Endothelial cell of umbilical vein (primary cell): ENCODE results near the gene DAPL1. TPM values are rescaled to one million over a fixed set of nuclear protein-coding genes. Genes with fewer than 3 reads are reported as not detected.

Experiments
- BruUV-seq: library from RNA; stranded (reverse); fragments of 400-500 nt; replicated peaks from 2 replicates; lab custom pipeline; 2021; lab: Mats Ljungman, UMichigan
- CTCF ChIA-PET: fragments of 300-600, 350-600 bp; sonication (Branson Sonifier 250); formaldehyde crosslinking; loops from one replicate; lab custom pipeline; 2021; ENCODE audit warnings: antibody characterized with exemption, inconsistent platforms; lab: Charles Lee
- POLR2A ChIA-PET: fragments of 300-600, 350-600 bp; sonication (Branson Sonifier 250); formaldehyde crosslinking; loops from one replicate; lab custom pipeline; 2021; ENCODE audit warnings: antibody characterized with exemption, inconsistent platforms; lab: Charles Lee
- DNase-seq: peaks from one replicate; pipeline ENCODE4 v3.0.0-alpha.2; 2011; ENCODE audit warnings: low read depth, low spot score
- FAIRE-seq: peaks from 2 replicates; lab custom pipeline; 2011; peaks lifted over from hg19 to GRCh38; lab: Jason Lieb, UNC
- H2AFZ ChIP-seq: 2 replicates; pipeline ENCODE4 v1.6.0; 2012; ENCODE audit warnings: low read depth, low read length, control low read depth, inconsistent platforms
- H3K27ac ChIP-seq: 2 replicates; pipeline ENCODE4 v1.5.1; 2011; ENCODE audit warnings: low read depth, mild to moderate bottlenecking, control low read depth, low read length, moderate library complexity; ENCODE audit not compliant: insufficient read depth
- H3K27me3 ChIP-seq, 2 experiments: 2 replicates each; pipeline versions ENCODE4 v1.6.0 to v1.6.1; 2011; ENCODE audit warnings: low read length in 2 of 2, mixed read lengths in 1 of 2; ENCODE audit not compliant: control insufficient read depth in 2 of 2, insufficient read depth in 2 of 2
- H3K36me3 ChIP-seq, 2 experiments: 2 replicates in 1 of 2; 3 replicates in 1 of 2; pipeline ENCODE4 v1.5.1; 2011; ENCODE audit warnings: low read length in 2 of 2, mild to moderate bottlenecking in 1 of 2, moderate library complexity in 1 of 2; ENCODE audit not compliant: control insufficient read depth in 2 of 2, insufficient read depth in 2 of 2; ENCODE audit errors: extremely low read depth in 1 of 2
- H3K4me1 ChIP-seq: 3 replicates; pipeline ENCODE4 v1.5.1; 2011; ENCODE audit warnings: mild to moderate bottlenecking, low read length; ENCODE audit not compliant: control insufficient read depth, insufficient read depth; ENCODE audit errors: extremely low read depth
- H3K4me2 ChIP-seq: 2 replicates; pipeline ENCODE4 v1.6.1; 2011; ENCODE audit warnings: low read length, control low read depth, mixed read lengths; ENCODE audit not compliant: insufficient read depth
- H3K4me3 ChIP-seq, 3 experiments: fragments of 200-600 bp in 1 of 3; sonication (generic), shearing (Covaris generic) in 1 of 3; replicated peaks in 1 of 3; 2 replicates each; pipeline ENCODE4 v1.5.1; 2011 to 2016; ENCODE audit warnings: control low read depth in 3 of 3, low read length in 3 of 3, mild to moderate bottlenecking in 2 of 3, inconsistent platforms in 1 of 3, low read depth in 1 of 3, moderate library complexity in 1 of 3; ENCODE audit not compliant: insufficient read depth in 1 of 3
- H3K79me2 ChIP-seq: 2 replicates; pipeline ENCODE4 v1.6.0; 2012; ENCODE audit warnings: low read length, inconsistent platforms; ENCODE audit not compliant: control insufficient read depth, insufficient read depth
- H3K9ac ChIP-seq: replicated peaks from 2 replicates; pipeline ENCODE3; 2011; ENCODE audit warnings: low read length, control low read depth; ENCODE audit not compliant: insufficient read depth; ENCODE audit errors: extremely low read depth
- H3K9me1 ChIP-seq: replicated peaks from 3 replicates; pipeline ENCODE4 v1.6.0; 2011; ENCODE audit warnings: mild to moderate bottlenecking, low read length; ENCODE audit not compliant: control insufficient read depth, insufficient read depth; ENCODE audit errors: extremely low read depth
- H3K9me3 ChIP-seq: replicated peaks from 2 replicates; pipeline ENCODE4 v1.5.1; 2012; ENCODE audit warnings: low read length, inconsistent platforms; ENCODE audit not compliant: control insufficient read depth, insufficient read depth
- H4K20me1 ChIP-seq: replicated peaks from 2 replicates; pipeline ENCODE3; 2011; ENCODE audit warnings: mild to moderate bottlenecking, low read length; ENCODE audit not compliant: control insufficient read depth, insufficient read depth; ENCODE audit errors: extremely low read depth
- EZH2 ChIP-seq: IDR thresholded peaks from 2 replicates; pipeline ENCODE4 v1.6.1; 2012; ENCODE audit warnings: borderline replicate concordance, low read depth, mild to moderate bottlenecking, moderate library complexity, low read length, inconsistent platforms; ENCODE audit not compliant: severe bottlenecking
- FOS ChIP-seq: IDR thresholded peaks from 2 replicates; pipeline ENCODE4 v1.6.1; 2011; ENCODE audit warnings: mild to moderate bottlenecking, low read length, moderate library complexity, borderline replicate concordance; ENCODE audit not compliant: insufficient read depth
- GATA2 ChIP-seq: IDR thresholded peaks from 2 replicates; pipeline ENCODE4 v1.7.0; 2011; ENCODE audit warnings: low read depth, mild to moderate bottlenecking, moderate library complexity, mixed read lengths, low read length; ENCODE audit not compliant: insufficient read length, insufficient read depth
- JUN ChIP-seq: IDR thresholded peaks from 2 replicates; pipeline ENCODE4 v1.6.1; 2011; ENCODE audit warnings: borderline replicate concordance, low read depth; ENCODE audit not compliant: insufficient read length, insufficient read depth
- MYC ChIP-seq: IDR thresholded peaks from one replicate; pipeline ENCODE4 v1.6.1; 2011; ENCODE audit warnings: mild to moderate bottlenecking, low read depth, low read length
- POLR2A ChIP-seq: IDR thresholded peaks from 2 replicates; pipeline ENCODE4 v1.6.1; 2012; ENCODE audit warnings: low read depth, mild to moderate bottlenecking, control low read depth, low read length
- POLR2AphosphoS5 ChIP-seq: IDR thresholded peaks from 2 replicates; pipeline ENCODE4 v1.6.1; 2012; ENCODE audit warnings: low read depth, mild to moderate bottlenecking, control low read depth, low read length, moderate library complexity; ENCODE audit not compliant: insufficient read depth
- dilution Hi-C: fragments of 300-500 bp; cut with MboI; formaldehyde crosslinking; loops from one replicate; pipeline ENCODE4 v1.15.0; 2019; ENCODE audit warnings: low sequenced_read_pairs; ENCODE audit not compliant: extremely low pct_ligation_motif_present
- intact Hi-C: fragments of 100-400 bp; cut with micrococcal nuclease; formaldehyde crosslinking; loops from one replicate; pipeline ENCODE4 v1.10.0; 2022
- polyA plus RNA-seq, 4 experiments: library from polyadenylated mRNA; depleted of rRNA in 3 of 4; stranded (reverse) in 3 of 4; unstranded in 1 of 4; fragments of >200 nt; gene quantifications; 2 replicates each; pipeline versions ENCODE4 v1.2.1 to v1.2.3, GENCODE V29; 2011 to 2012; ENCODE audit warnings: missing spikeins in 1 of 4
- total RNA-seq: library from RNA; stranded (reverse); gene quantifications from 2 replicates; pipeline ENCODE4 v1.2.3, GENCODE V29; 2021
- TF ChIP-seq, protein P1 (sequence below): IDR thresholded peaks from 2 replicates; pipeline ENCODE4 v1.6.1; 2011; ENCODE audit not compliant: insufficient read depth, insufficient read length
- TF ChIP-seq, protein P2 (sequence below), 2 donors: IDR thresholded peaks; 1 replicate in 1 of 2; 2 replicates in 1 of 2; pipeline ENCODE4 v1.5.1; 2011; ENCODE audit warnings: low read length in 2 of 2, mild to moderate bottlenecking in 2 of 2, moderate library complexity in 2 of 2, control low read depth in 1 of 2, inconsistent platforms in 1 of 2, low read depth in 1 of 2; ENCODE audit not compliant: insufficient read depth in 1 of 2; ENCODE audit errors: extremely low read depth in 1 of 2

DAPL1 gene
- total and polyA plus RNA-seq, 2 donors (not counting 3 experiments of a cell fraction or from before 2014, with no cell fraction given), result not detected

DNA sequence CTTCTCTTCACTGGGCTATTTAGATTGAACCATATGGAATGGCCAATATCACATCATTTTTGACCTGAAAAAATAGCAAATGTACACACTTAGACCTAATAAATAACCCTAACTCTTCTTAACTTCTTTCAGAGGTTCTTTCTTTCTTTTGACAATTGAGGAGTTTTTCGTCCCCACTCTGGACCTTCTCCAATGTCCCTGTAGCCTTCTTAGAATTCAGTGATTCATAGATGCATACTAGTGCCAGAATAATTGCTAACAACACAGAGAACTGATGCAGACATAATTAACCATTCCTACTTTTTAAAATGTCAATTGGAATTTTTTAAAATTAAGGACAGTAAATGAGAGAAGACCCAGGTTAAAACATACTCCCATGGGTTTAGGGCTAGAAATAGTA, 20.0 kb downstream of the DAPL1 start:
- TF ChIP-seq JUN (no peak), FOS (no peak), POLR2AphosphoS5 (no peak), POLR2A (no peak), GATA2 (no peak), EZH2 (no peak), MYC (no peak)
- TF ChIP-seq, protein P1, sequence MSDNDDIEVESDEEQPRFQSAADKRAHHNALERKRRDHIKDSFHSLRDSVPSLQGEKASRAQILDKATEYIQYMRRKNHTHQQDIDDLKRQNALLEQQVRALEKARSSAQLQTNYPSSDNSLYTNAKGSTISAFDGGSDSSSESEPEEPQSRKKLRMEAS, result no peak
- Histone ChIP-seq H4K20me1 (no peaks in the 10 kb centered on the region), H3K4me1 (no peaks in the 10 kb centered on the region), H3K4me3 (no peak overlapping the region), H3K9ac (no peak overlapping the region), H3K27ac (no peak overlapping the region), H2AFZ (no peak overlapping the region), H3K4me2 (no peak overlapping the region), H3K79me2 (no peaks in the 10 kb centered on the region), H3K36me3 (no peaks in the 10 kb centered on the region), H3K9me1 (no peaks in the 10 kb centered on the region), H3K27me3 (peaks cover 14 to 20% of the 10 kb centered on the region in 2 experiments), H3K9me3 (no peaks in the 10 kb centered on the region)
- ChIA-PET POLR2A (no interaction called here), CTCF (interaction anchor here (0.6 kb wide), 1 partner anchor 8 kb away, joined by 4 read pairs; no protein-coding TSS in a partner anchor)
- intact Hi-C loops (no loop called here), dilution Hi-C loops (no loop called here)
- no peak for DNase-seq
- FAIRE-seq, result no peak
- no TSS peak for BruUV-seq

DNA sequence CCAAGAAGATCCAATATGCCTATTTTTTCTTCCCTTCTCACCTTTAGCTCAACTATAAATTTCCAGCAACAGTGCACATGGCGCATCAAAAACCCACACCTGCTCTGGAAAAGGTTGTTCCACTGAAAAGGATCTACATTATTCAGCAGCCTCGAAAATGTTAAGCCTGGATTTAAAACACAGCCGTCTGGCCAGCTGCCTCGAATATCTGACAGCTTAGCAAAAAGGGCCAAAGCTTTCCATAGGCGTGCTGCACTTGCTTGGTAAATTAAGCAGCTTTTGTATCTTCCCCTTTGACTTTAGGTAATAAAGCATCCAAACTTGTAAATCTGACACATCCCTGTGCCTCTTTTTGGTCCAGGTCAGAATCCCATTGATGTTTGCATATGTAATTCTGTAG, 20.5 kb downstream of the DAPL1 start:
- no peaks in the 10 kb centered on the region for H3K4me1 ChIP-seq
- H3K36me3 ChIP-seq, result no peaks in the 10 kb centered on the region
- H3K27ac ChIP-seq, result no peak overlapping the region
- no peak overlapping the region for H2AFZ ChIP-seq
- H3K9me1 ChIP-seq, result no peaks in the 10 kb centered on the region
- no peaks in the 10 kb centered on the region for H3K79me2 ChIP-seq
- no peaks in the 10 kb centered on the region for H3K9me3 ChIP-seq
- peaks cover 17% of the 10 kb centered on the region in 2 experiments for H3K27me3 ChIP-seq
- FAIRE-seq (no peak), DNase-seq (no peak)
- no peak overlapping the region for H3K4me3 ChIP-seq
- no peak overlapping the region for H3K4me2 ChIP-seq
- TF ChIP-seq MYC (no peak), GATA2 (no peak), JUN (no peak), POLR2A (no peak), EZH2 (no peak), FOS (no peak), POLR2AphosphoS5 (no peak)
- TF ChIP-seq, protein P1, result no peak
- TF ChIP-seq, protein P2, sequence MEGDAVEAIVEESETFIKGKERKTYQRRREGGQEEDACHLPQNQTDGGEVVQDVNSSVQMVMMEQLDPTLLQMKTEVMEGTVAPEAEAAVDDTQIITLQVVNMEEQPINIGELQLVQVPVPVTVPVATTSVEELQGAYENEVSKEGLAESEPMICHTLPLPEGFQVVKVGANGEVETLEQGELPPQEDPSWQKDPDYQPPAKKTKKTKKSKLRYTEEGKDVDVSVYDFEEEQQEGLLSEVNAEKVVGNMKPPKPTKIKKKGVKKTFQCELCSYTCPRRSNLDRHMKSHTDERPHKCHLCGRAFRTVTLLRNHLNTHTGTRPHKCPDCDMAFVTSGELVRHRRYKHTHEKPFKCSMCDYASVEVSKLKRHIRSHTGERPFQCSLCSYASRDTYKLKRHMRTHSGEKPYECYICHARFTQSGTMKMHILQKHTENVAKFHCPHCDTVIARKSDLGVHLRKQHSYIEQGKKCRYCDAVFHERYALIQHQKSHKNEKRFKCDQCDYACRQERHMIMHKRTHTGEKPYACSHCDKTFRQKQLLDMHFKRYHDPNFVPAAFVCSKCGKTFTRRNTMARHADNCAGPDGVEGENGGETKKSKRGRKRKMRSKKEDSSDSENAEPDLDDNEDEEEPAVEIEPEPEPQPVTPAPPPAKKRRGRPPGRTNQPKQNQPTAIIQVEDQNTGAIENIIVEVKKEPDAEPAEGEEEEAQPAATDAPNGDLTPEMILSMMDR (IDR thresholded peaks at IDR 0.05; ENCODE audit: extremely low read depth in 1 of 2, insufficient read depth in 1 of 2, low read depth in 1 of 2, low read length in 2 of 2), result no peak
- dilution Hi-C loops (no loop called here), intact Hi-C loops (no loop called here)
- CTCF ChIA-PET, result no interaction called here
- H3K9ac ChIP-seq, result no peak overlapping the region
- BruUV-seq, result no TSS peak
- H4K20me1 ChIP-seq, result no peaks in the 10 kb centered on the region
- POLR2A ChIA-PET, result no interaction called here
